Retina (tissue), 1 donor: Measurements from ENCODE around the gene STEAP2.
"Not testable (repeated sequence)": the region's sequence is repeated elsewhere in the genome, so short reads cannot be mapped to it uniquely, and the experiment has no call there.

Experiments
- DNase-seq: peaks from one replicate; pipeline ENCODE4 v3.0.0-alpha.2; 2016

Gene STEAP2

GRCh38 chr7:90211391-90212148 is at the start of gene STEAP2:
Gene STEAP2, plus strand, starts transcription at chr7:90211740. Its CDS starts 13,343 bp downstream, at chr7:90225083.
- peak; percentile 95 for DNase-seq

GRCh38 chr7:90163534-90163933 is 48.0 kb upstream of the STEAP2 start:
- DNase-seq: no peak

- no peak for DNase-seq
Observed at GRCh38 chr7:90165724-90166123, 45.8 kb upstream of the STEAP2 start.

- DNase-seq: no peak
Observed at GRCh38 chr7:90166153-90166552, 45.4 kb upstream of the STEAP2 start.

GRCh38 chr7:90167361-90167760 is 44.2 kb upstream of the STEAP2 start:
- DNase-seq: no peak

GRCh38 chr7:90169891-90170290 is 41.6 kb upstream of the STEAP2 start:
- no peak for DNase-seq

GRCh38 chr7:90172121-90172520 is 39.4 kb upstream of the STEAP2 start:
- no peak for DNase-seq

GRCh38 chr7:90172624-90173023 is 38.9 kb upstream of the STEAP2 start:
- no peak for DNase-seq

- DNase-seq: no peak
Observed at GRCh38 chr7:90173127-90173844, 38.3 kb upstream of the STEAP2 start.

- no peak for DNase-seq
Observed at GRCh38 chr7:90175667-90176066, 35.9 kb upstream of the STEAP2 start.

- no peak for DNase-seq
Observed at GRCh38 chr7:90176195-90176594, 35.3 kb upstream of the STEAP2 start.

- DNase-seq: no peak
Observed at GRCh38 chr7:90178166-90178565, 33.4 kb upstream of the STEAP2 start.

GRCh38 chr7:90178679-90179278 is 32.8 kb upstream of the STEAP2 start:
- no peak for DNase-seq

- DNase-seq: no peak
Observed at GRCh38 chr7:90180011-90180585, 31.4 kb upstream of the STEAP2 start.

GRCh38 chr7:90180649-90181048 is 30.9 kb upstream of the STEAP2 start:
- DNase-seq: no peak

- no peak for DNase-seq
Observed at GRCh38 chr7:90181485-90181884, 30.1 kb upstream of the STEAP2 start.

GRCh38 chr7:90186290-90186689 is 25.2 kb upstream of the STEAP2 start:
- DNase-seq: not testable (repeated sequence)

- DNase-seq: no peak
Observed at GRCh38 chr7:90187507-90188050, 24.0 kb upstream of the STEAP2 start.

- no peak for DNase-seq
Observed at GRCh38 chr7:90188281-90188680, 23.3 kb upstream of the STEAP2 start.

GRCh38 chr7:90190995-90191394 is 20.5 kb upstream of the STEAP2 start:
- no peak for DNase-seq

GRCh38 chr7:90191648-90192047 is 19.9 kb upstream of the STEAP2 start:
- DNase-seq: no peak

- DNase-seq: no peak
Observed at GRCh38 chr7:90192876-90193750, 18.4 kb upstream of the STEAP2 start.
